Thymus (tissue), 11 donors: ENCODE results near the gene DPH2. TPM values are rescaled to one million over a fixed set of nuclear protein-coding genes. Genes with fewer than 3 reads are reported as not detected.

Experiments used
- DNase-seq, 9 donors: peaks; one replicate each; pipeline ENCODE4 v3.0.0-alpha.2; 2013; ENCODE audit warnings: low spot score in 9 of 9, low read depth in 6 of 9, missing footprints in 1 of 9
- H3K27ac ChIP-seq, 2 donors: one replicate each; pipeline ENCODE4 v1.5.1; 2013; ENCODE audit warnings: control low read depth in 1 of 2, low read depth in 1 of 2, low read length in 1 of 2, mild to moderate bottlenecking in 1 of 2, moderate library complexity in 1 of 2
- H3K27me3 ChIP-seq, 2 donors: one replicate each; pipeline ENCODE4 v1.5.1; 2013; ENCODE audit warnings: low read length in 1 of 2; ENCODE audit not compliant: control insufficient read depth in 2 of 2, insufficient read depth in 1 of 2
- H3K36me3 ChIP-seq, 2 donors: one replicate each; pipeline ENCODE4 v1.5.1; 2013; ENCODE audit warnings: low read length in 1 of 2, mild to moderate bottlenecking in 1 of 2, moderate library complexity in 1 of 2; ENCODE audit not compliant: control insufficient read depth in 2 of 2, insufficient read depth in 2 of 2
- H3K4me1 ChIP-seq, 2 donors: one replicate each; pipeline ENCODE4 v1.5.1; 2013; ENCODE audit warnings: low read length in 2 of 2; ENCODE audit not compliant: control insufficient read depth in 2 of 2, insufficient read depth in 2 of 2
- H3K4me3 ChIP-seq, 2 donors: one replicate each; pipeline ENCODE4 v1.5.1; 2013; ENCODE audit warnings: low read length in 2 of 2, control low read depth in 1 of 2, mild to moderate bottlenecking in 1 of 2
- H3K9me3 ChIP-seq, 2 donors: one replicate each; pipeline ENCODE4 v1.5.1; 2013; ENCODE audit warnings: low read length in 1 of 2, mild to moderate bottlenecking in 1 of 2; ENCODE audit not compliant: control insufficient read depth in 2 of 2, insufficient read depth in 1 of 2
- WGBS: extraction: QIAGEN DNeasy Blood & Tissue Kit; methylation state at CpG from one replicate; pipeline ENCODE4 v1.1.7; 2013; 5-methylcytosine and 5-hydroxymethylcytosine counted together
- polyA plus RNA-seq: library from polyadenylated mRNA; stranded (reverse); fragments of 200-250 nt; gene quantifications from one replicate; pipeline ENCODE4 v1.2.3, GENCODE V29; 2013
- total RNA-seq: library from RNA; stranded (reverse); fragments of 120-200 nt; gene quantifications from one replicate; pipeline ENCODE4 v1.2.4, GENCODE V29; 2013
- donor health status: healthy.

Gene DPH2
- total and polyA plus RNA-seq, 2 donors, result 14.4 to 16.1 TPM

DNA sequence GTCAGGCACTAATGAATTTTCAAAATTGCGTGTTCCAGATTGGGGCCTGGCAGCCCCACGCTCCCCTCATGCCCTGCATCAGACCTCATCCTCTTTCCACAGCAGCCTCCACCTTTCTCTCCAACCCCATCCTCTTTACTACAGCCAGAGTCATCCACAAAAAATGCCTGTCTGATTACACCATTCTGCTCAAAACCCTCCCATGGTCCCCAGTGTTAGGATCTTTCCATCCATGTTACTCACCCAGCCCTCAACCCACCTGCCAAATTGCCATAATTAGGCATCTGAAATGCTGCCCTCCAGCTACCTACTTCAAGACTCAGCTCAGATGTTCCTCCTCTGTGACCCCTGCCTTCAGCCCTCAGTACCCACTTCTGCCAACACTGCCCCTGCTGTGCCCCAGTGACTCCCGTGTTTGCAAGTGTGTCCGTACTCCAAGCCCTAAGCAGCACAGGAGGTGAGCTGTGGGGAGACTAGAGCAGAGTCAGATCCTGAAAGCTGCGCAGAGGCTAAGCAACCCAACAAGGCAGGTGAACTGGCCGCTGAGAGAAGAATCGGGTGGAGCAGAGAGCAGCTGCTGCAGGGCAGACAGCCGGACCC lies 36.9 kb upstream of the DPH2 start:
- Histone ChIP-seq H3K9me3 (peaks cover 0 to 3% of the 10 kb centered on the region in 2 donors), H3K27ac (no peak overlapping the region), H3K27me3 (peaks cover 20 to 54% of the 10 kb centered on the region in 2 donors), H3K36me3 (no peaks in the 10 kb centered on the region), H3K4me1 (peaks cover 6 to 16% of the 10 kb centered on the region in 2 donors), H3K4me3 (no peak overlapping the region)
- no peak for DNase-seq
- whole genome bisulfite sequencing, result 37% methylated on average over 8 of the region's 8 CpGs

DNA sequence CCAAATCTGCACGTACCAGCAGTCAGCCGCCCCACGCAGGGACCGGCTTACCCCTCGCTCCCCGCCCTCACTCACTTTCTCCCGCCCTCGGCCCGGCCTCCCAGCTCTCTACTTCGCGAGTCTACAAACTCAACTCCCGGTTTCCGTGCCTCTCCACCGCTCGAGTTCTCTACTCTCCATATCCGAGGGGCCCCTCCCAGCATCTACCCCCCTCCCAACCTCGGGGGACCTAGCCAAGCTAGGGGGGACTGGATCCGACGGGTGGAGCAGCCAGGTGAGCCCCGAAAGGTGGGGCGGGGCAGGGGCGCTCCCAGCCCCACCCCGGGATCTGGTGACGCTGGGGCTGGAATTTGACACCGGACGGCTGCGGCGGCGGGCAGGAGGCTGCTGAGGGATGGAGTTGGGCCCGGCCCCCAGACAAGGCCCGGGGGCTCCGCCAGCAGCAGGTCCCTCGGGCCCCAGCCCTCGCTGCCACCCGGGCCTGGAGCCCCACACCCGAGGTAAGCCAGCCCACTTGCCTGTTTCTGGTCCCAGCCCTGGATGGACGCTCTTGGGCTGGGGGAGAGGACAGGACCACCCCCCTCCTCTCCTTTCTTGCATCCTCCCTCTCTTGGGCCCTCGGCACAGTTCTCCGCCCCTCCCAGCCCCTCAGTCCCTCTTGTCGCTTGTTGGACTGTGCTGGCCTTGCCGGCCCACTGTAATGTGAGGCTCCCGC lies 36.3 kb upstream of the DPH2 start, which contains the start of gene ARTN:
ARTN (plus strand) TSS at position 416 of the 715 bp plus-strand sequence. CDS start 1,856 bp downstream, outside the sequence.
- peaks cover 6 to 16% of the 10 kb centered on the region in 2 donors for H3K4me1 ChIP-seq
- H3K9me3 ChIP-seq, result peaks cover 0 to 3% of the 10 kb centered on the region in 2 donors
- H3K36me3 ChIP-seq, result no peaks in the 10 kb centered on the region
- H3K27ac ChIP-seq, result no peak within 1 kb of the TSS
- H3K27me3 ChIP-seq, result peaks cover 20 to 58% of the 10 kb centered on the region in 2 donors
- peak within 1 kb of the TSS in 1 of 2 donors; percentile 6 for H3K4me3 ChIP-seq
- WGBS, result 7% methylated on average over 42 of the region's 42 CpGs
- no peak for DNase-seq

DNA sequence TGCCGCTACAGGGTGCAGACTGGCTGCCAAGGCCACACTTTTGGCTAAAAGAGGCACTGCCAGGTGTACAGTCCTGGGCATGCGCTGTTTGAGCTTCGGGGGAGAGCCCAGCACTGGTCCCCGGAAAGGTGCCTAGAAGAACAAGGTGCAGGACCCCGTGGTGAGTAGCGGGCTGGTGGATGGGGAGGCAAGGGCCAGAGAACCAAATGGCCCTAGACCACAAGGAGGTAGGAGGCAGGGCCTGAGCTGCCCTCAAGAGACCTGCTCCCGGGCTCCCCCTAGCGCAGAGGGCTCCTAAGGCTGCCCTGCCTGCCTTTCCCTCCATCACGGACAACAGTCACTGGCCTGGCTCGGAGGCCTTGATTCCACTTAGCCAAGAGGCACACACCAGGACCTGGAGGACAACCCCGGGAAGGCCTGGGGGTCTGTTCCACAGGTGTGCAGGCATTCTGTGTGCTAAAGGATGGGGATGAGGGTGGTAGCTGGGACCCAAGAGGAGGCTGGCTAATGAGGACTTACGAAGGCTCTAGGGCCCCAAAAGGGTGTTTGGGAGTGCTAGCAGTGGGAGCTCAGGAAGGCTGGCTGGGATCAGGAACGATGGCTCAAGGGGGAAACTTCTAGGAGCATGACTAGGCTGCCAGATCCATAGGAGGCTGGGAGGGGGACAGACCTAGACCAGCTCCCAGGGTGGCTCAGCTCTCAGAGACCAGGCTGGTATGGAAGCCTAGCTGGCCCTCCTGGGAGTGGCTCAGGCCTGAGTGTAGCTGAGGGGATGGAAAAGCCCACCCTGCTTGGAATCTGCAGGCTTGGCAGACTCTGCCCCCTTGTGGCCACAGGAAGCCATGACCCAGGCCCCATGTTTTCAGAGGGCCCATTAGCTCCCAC lies 35.5 kb upstream of the DPH2 start:
- DNase-seq, result peak in 5 of 9 donors; percentile 17 to 52 (median 33)
- no peaks in the 10 kb centered on the region for H3K36me3 ChIP-seq
- WGBS, result 37% methylated on average over 13 of the region's 13 CpGs
- H3K27me3 ChIP-seq, result peaks cover 20 to 58% of the 10 kb centered on the region in 2 donors
- H3K4me3 ChIP-seq, result no peak overlapping the region
- H3K9me3 ChIP-seq, result peaks cover 0 to 3% of the 10 kb centered on the region in 2 donors
- H3K4me1 ChIP-seq, result peaks cover 6 to 16% of the 10 kb centered on the region in 2 donors
- H3K27ac ChIP-seq, result no peak overlapping the region

DNA sequence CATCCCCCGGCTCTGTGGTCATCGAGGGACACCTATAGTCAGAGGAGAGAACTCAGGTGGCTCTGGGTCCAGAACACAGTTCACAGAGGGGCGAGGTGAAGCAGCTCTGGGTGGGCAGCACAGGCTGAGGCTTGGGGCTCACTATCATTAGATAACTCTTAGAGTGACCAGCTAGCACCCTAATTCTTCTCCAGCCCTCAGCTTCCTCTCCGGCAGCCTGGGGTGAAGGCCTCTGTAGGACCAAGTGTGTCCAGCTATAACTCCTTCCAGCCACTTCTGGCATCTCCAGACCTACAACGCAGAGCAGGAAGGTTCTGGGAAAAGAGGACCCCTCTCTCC lies 34.9 kb upstream of the DPH2 start:
- Histone ChIP-seq H3K27ac (no peak overlapping the region), H3K36me3 (no peaks in the 10 kb centered on the region), H3K9me3 (peaks cover 0 to 3% of the 10 kb centered on the region in 2 donors), H3K27me3 (peaks cover 20 to 58% of the 10 kb centered on the region in 2 donors), H3K4me1 (peaks cover 6 to 16% of the 10 kb centered on the region in 2 donors), H3K4me3 (no peak overlapping the region)
- WGBS, result 61% methylated on average over 5 of the region's 5 CpGs
- no peak for DNase-seq

DNA sequence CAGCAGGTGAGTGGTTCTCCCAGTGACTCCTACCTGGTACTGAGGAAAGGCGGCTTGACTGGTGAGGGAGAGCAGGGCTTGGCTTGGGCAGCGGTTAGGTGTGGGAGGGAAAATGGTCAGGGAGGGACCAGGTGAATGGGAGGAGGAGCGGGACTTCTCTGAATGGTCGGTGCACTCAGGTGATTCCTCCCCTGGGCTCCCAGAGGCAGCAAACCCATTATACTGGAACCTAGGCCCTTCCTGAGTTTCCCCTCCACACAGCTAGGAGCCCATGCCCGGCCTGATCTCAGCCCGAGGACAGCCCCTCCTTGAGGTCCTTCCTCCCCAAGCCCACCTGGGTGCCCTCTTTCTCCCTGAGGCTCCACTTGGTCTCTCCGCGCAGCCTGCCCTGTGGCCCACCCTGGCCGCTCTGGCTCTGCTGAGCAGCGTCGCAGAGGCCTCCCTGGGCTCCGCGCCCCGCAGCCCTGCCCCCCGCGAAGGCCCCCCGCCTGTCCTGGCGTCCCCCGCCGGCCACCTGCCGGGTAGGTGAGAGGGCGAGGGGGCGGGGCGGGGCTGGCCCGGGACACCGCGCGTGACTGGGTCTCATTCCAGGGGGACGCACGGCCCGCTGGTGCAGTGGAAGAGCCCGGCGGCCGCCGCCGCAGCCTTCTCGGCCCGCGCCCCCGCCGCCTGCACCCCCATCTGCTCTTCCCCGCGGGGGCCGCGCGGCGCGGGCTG lies 33.9 kb upstream of the DPH2 start:
- no peak for DNase-seq
- Histone ChIP-seq H3K27ac (no peak overlapping the region), H3K9me3 (peaks cover 0 to 3% of the 10 kb centered on the region in 2 donors), H3K4me1 (peaks cover 6 to 16% of the 10 kb centered on the region in 2 donors), H3K27me3 (peaks cover 20 to 58% of the 10 kb centered on the region in 2 donors), H3K4me3 (peak overlapping the region in 1 of 2 donors; percentile 44), H3K36me3 (no peaks in the 10 kb centered on the region)
- whole genome bisulfite sequencing, result 13% methylated on average over 48 of the region's 48 CpGs

DNA sequence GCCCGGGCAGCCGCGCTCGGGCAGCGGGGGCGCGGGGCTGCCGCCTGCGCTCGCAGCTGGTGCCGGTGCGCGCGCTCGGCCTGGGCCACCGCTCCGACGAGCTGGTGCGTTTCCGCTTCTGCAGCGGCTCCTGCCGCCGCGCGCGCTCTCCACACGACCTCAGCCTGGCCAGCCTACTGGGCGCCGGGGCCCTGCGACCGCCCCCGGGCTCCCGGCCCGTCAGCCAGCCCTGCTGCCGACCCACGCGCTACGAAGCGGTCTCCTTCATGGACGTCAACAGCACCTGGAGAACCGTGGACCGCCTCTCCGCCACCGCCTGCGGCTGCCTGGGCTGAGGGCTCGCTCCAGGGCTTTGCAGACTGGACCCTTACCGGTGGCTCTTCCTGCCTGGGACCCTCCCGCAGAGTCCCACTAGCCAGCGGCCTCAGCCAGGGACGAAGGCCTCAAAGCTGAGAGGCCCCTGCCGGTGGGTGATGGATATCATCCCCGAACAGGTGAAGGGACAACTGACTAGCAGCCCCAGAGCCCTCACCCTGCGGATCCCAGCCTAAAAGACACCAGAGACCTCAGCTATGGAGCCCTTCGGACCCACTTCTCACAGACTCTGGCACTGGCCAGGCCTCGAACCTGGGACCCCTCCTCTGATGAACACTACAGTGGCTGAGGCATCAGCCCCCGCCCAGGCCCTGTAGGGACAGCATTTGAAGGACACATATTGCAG lies 33.2 kb upstream of the DPH2 start:
- DNase-seq, result no peak
- H3K9me3 ChIP-seq, result peaks cover 0 to 3% of the 10 kb centered on the region in 2 donors
- no peaks in the 10 kb centered on the region for H3K36me3 ChIP-seq
- H3K4me3 ChIP-seq, result peak overlapping the region in 1 of 2 donors; percentile 44
- peaks cover 6 to 16% of the 10 kb centered on the region in 2 donors for H3K4me1 ChIP-seq
- no peak overlapping the region for H3K27ac ChIP-seq
- peaks cover 20 to 58% of the 10 kb centered on the region in 2 donors for H3K27me3 ChIP-seq
- 15% methylated on average over 56 of the region's 56 CpGs for WGBS

DNA sequence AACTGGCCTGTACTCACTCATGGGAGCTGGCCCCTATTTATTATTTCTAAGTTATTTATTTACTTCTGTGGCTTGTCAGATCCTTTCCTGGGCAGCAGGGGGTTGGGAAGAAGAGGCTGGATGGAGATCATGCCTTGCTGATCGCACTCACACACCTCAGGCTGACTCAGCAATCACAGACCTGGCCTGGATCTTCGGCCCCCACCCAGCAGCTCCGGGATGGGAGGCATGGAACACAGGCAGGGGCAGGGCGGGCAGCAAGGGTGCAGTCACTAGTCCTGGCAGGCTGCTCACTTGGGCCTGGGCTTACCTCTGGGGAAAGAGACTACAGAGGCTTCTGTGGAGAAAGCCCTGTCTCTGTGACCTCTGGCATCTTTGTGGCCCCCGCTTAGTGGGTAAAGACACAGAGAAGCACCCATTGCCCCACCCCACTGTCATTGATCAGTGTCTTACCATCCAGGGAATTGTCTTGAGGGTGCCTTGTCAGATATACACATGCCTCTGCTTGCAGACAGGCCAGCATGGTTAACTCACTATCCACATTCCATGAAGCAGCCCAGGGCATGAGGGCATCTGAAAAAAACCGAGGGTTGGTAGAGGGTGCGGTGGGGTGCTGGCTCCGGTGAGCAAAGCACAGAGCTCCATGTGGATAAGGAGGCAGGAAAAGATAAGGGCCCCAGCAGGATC lies 32.5 kb upstream of the DPH2 start:
- H3K4me1 ChIP-seq, result peaks cover 6 to 16% of the 10 kb centered on the region in 2 donors
- H3K4me3 ChIP-seq, result no peak overlapping the region
- H3K27me3 ChIP-seq, result peaks cover 20 to 52% of the 10 kb centered on the region in 2 donors
- H3K27ac ChIP-seq, result no peak overlapping the region
- 97% methylated on average over 8 of the region's 8 CpGs for WGBS
- no peaks in the 10 kb centered on the region for H3K9me3 ChIP-seq
- DNase-seq, result no peak
- no peaks in the 10 kb centered on the region for H3K36me3 ChIP-seq

DNA sequence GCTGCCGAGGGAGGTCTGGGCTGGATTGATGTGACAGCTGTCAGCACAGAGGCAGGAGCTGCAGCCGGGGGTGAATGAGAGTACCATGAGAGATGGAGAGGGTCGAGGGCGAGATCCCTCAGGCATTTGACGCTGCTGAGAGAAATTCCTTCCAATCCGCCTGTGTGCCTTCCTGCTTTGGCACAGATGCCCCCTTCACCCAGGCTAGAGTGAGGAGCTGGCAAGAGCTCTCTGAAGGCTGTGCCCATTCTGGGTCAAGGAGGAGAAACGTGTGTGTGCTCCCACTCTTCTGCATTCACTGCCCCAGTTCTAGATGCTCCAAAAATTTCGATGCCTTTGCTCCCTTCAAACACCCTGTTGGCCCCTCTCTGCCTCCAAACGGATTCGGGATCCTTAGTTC lies 31.4 kb upstream of the DPH2 start:
- 96% methylated on average over 10 of the region's 10 CpGs for WGBS
- H3K4me1 ChIP-seq, result peaks cover 6 to 12% of the 10 kb centered on the region in 2 donors

More for the DNA sequence above, 31.4 kb upstream of the DPH2 start:
- DNase-seq, result no peak
- no peak overlapping the region for H3K27ac ChIP-seq
- H3K9me3 ChIP-seq, result no peaks in the 10 kb centered on the region
- H3K4me3 ChIP-seq, result no peak overlapping the region
- H3K27me3 ChIP-seq, result peaks cover 19 to 41% of the 10 kb centered on the region in 2 donors
- H3K36me3 ChIP-seq, result no peaks in the 10 kb centered on the region
